ENCODE measurements around the gene C22orf31.

DNA sequence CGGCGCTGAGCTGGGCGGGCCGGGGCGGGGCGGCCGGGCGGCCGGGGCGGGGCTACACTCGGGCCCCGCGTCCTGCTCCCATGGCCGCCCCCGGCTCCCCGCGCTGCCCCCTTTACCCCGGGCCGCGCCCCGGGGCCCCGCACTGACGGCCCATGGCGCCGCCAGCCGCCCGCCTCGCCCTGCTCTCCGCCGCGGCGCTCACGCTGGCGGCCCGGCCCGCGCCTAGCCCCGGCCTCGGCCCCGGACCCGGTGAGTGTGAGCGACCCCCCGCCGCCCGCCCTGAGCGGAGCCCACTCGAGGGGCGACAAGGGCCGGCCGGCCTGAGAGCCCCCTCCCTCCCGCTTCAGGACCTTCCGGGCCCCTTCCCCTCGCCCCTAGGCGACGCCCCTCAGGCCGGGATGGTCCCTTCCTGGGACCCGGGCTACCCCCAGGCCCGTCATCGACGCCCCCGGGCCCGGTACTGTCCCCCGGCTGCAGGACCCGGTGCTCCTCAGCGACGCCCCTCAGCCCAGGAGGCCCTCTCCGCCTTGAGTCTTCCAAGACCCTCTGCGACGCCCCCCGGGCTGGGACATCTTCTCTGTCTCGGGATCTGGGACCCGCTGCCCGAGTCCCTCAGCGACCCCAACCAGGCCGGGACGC, 11.5 kb upstream of the C22orf31 start, which contains the start of gene KREMEN1:
- TF ChIP-seq EZH2 (IDR thresholded peaks at IDR 0.05; ENCODE audit: borderline replicate concordance, low read depth, low read length, severe bottlenecking): no peak
- TF ChIP-seq, protein P1, sequence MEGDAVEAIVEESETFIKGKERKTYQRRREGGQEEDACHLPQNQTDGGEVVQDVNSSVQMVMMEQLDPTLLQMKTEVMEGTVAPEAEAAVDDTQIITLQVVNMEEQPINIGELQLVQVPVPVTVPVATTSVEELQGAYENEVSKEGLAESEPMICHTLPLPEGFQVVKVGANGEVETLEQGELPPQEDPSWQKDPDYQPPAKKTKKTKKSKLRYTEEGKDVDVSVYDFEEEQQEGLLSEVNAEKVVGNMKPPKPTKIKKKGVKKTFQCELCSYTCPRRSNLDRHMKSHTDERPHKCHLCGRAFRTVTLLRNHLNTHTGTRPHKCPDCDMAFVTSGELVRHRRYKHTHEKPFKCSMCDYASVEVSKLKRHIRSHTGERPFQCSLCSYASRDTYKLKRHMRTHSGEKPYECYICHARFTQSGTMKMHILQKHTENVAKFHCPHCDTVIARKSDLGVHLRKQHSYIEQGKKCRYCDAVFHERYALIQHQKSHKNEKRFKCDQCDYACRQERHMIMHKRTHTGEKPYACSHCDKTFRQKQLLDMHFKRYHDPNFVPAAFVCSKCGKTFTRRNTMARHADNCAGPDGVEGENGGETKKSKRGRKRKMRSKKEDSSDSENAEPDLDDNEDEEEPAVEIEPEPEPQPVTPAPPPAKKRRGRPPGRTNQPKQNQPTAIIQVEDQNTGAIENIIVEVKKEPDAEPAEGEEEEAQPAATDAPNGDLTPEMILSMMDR (IDR thresholded peaks at IDR 0.05; ENCODE audit: extremely low read depth in 1 of 2, insufficient read depth in 1 of 2, low read depth in 1 of 2, low read length in 2 of 2): no peak
